GM18499 (cell line): Measurements from ENCODE around the gene ZBTB25.

ENCODE experiments used
- ATAC-seq: cut with Tn5 transposase; IDR thresholded peaks from one replicate; pipeline ENCODE4 v1.9.1; 2021; ENCODE audit warnings: moderate number of reproducible peaks; ENCODE audit not compliant: insufficient read depth, unreplicated experiment

The ZBTB25 gene

GRCh38 chr14:64488590-64489099 is 15.0 kb downstream of the ZBTB25 start:
- ATAC-seq, result no peak

GRCh38 chr14:64478634-64479250 is 24.9 kb downstream of the ZBTB25 start:
- no peak for ATAC-seq

GRCh38 chr14:64476438-64476837 is 27.2 kb downstream of the ZBTB25 start:
- no peak for ATAC-seq

GRCh38 chr14:64475585-64476273 is 27.9 kb downstream of the ZBTB25 start:
- no peak for ATAC-seq

GRCh38 chr14:64474698-64475097 is 28.9 kb downstream of the ZBTB25 start:
- no peak for ATAC-seq

- ATAC-seq, result no peak
Observed at GRCh38 chr14:64474041-64474440, 29.6 kb downstream of the ZBTB25 start.

GRCh38 chr14:64468451-64468850 is 35.2 kb downstream of the ZBTB25 start:
- ATAC-seq, result no peak

- no peak for ATAC-seq
Observed at GRCh38 chr14:64467566-64467965, 36.1 kb downstream of the ZBTB25 start.

- ATAC-seq, result no peak
Observed at GRCh38 chr14:64467101-64467500, 36.5 kb downstream of the ZBTB25 start.

GRCh38 chr14:64465831-64466554 is 37.6 kb downstream of the ZBTB25 start:
- no peak for ATAC-seq

- no peak for ATAC-seq
Observed at GRCh38 chr14:64465191-64465822, 38.3 kb downstream of the ZBTB25 start, which contains the start of gene AKAP5. Gene AKAP5 (plus strand): TSS chr14:64465499. CDS start chr14:64468395, 2,896 bp downstream.

GRCh38 chr14:64464651-64465050 is 39.0 kb downstream of the ZBTB25 start:
- ATAC-seq, result no peak

GRCh38 chr14:64463873-64464272 is 39.8 kb downstream of the ZBTB25 start:
- ATAC-seq, result no peak

GRCh38 chr14:64463195-64463594 is 40.4 kb downstream of the ZBTB25 start:
- no peak for ATAC-seq

- no peak for ATAC-seq
Observed at GRCh38 chr14:64461221-64461620, 42.4 kb downstream of the ZBTB25 start.

- no peak for ATAC-seq
Observed at GRCh38 chr14:64459405-64460136, 44.1 kb downstream of the ZBTB25 start.

- no peak for ATAC-seq
Observed at GRCh38 chr14:64454671-64455070, 49.0 kb downstream of the ZBTB25 start.

- ATAC-seq, result no peak
Observed at GRCh38 chr14:64450255-64450654, 53.4 kb downstream of the ZBTB25 start.

GRCh38 chr14:64447876-64448670 is 55.6 kb downstream of the ZBTB25 start:
- ATAC-seq, result no peak
